Uterus (tissue), 4 donors: ENCODE measurements around the gene CALML6. TPM values are rescaled to one million over a fixed set of nuclear protein-coding genes. Genes with fewer than 3 reads are reported as not detected.

Source experiments
- DNase-seq, 2 donors: peaks; one replicate each; pipeline ENCODE4 v3.0.0-alpha.2; 2019 to 2020
- H3K27ac ChIP-seq, 2 donors: fragments of 200-600 bp; sonication (generic); 1 replicate in 1 of 2; 2 replicates in 1 of 2; pipeline ENCODE4 v1.5.1; 2016 to 2018
- H3K27me3 ChIP-seq, 2 donors: fragments of 200-600 bp; sonication (generic); one replicate each; pipeline ENCODE4 v1.5.1; 2018 to 2019; ENCODE audit warnings: control low read depth in 1 of 2
- H3K36me3 ChIP-seq, 2 donors: fragments of 200-600 bp; sonication (generic); one replicate each; pipeline ENCODE4 v1.5.1; 2019; ENCODE audit warnings: control low read depth in 1 of 2
- H3K4me1 ChIP-seq, 2 donors: fragments of 200-600 bp; sonication (generic); one replicate each; pipeline ENCODE4 v1.5.1; 2018 to 2019; ENCODE audit warnings: control low read depth in 1 of 2
- H3K4me3 ChIP-seq, 2 donors: fragments of 200-600 bp; sonication (generic); 1 replicate in 1 of 2; 2 replicates in 1 of 2; pipeline ENCODE4 v1.5.1; 2018 to 2019; ENCODE audit warnings: mild to moderate bottlenecking in 1 of 2
- H3K9me3 ChIP-seq, 2 donors: fragments of 200-600 bp; sonication (generic); one replicate each; pipeline ENCODE4 v1.5.1; 2019; ENCODE audit warnings: control low read depth in 1 of 2
- CTCF ChIP-seq, 4 experiments: fragments of 200-600 bp in 2 of 4; fragments of 450-650 bp in 2 of 4; sonication (generic) in 2 of 4; IDR thresholded peaks; one replicate each; pipeline ENCODE4 v1.5.1; 2016 to 2019; ENCODE audit warnings: antibody characterized with exemption in 4 of 4, mild to moderate bottlenecking in 2 of 4, moderate library complexity in 1 of 4
- POLR2A ChIP-seq, 2 donors: fragments of 450-650 bp; IDR thresholded peaks; one replicate each; pipeline ENCODE4 v1.6.1; 2016; ENCODE audit warnings: antibody characterized with exemption in 2 of 2, mild to moderate bottlenecking in 1 of 2, moderate library complexity in 1 of 2
- intact Hi-C: fragments of 100-400 bp; cut with DNase I; formaldehyde crosslinking; loops from one replicate; pipeline ENCODE4 v1.15.1; 2023; ENCODE audit warnings: low total_unique reads
- total RNA-seq, 4 donors: library from RNA; depleted of rRNA in 3 of 4; stranded (reverse); fragments of >200 nt in 3 of 4; gene quantifications; one replicate each; pipeline versions ENCODE4 v1.1.0 to v1.2.4, GENCODE V29; 2014 to 2023
- donor health status: DM: yes; HTN: yes; CAD: no.

The CALML6 gene
- total RNA-seq, 4 donors from 2014 or later: 0.58 TPM; not detected in 3

- no peak for DNase-seq
- no peak overlapping the region for H3K27ac ChIP-seq
- H3K36me3 ChIP-seq: no peaks in the 10 kb centered on the region
- intact Hi-C loops: loop anchor here (5.0 kb wide), 1 partner anchor 105 kb away; no protein-coding TSS in a partner anchor
- TF ChIP-seq POLR2A (IDR thresholded peaks at IDR 0.05): no peak
- no peak for TF ChIP-seq CTCF (IDR thresholded peaks at IDR 0.05)
- H3K4me3 ChIP-seq: no peak overlapping the region
- H3K4me1 ChIP-seq: no peaks in the 10 kb centered on the region
- no peaks in the 10 kb centered on the region for H3K9me3 ChIP-seq
- H3K27me3 ChIP-seq: no peaks in the 10 kb centered on the region
These were observed 27.1 kb downstream of the CALML6 start for GRCh38 chr1:1941868-1942752.

GRCh38 chr1:1942753-1943656 lies 27.9 kb downstream of the CALML6 start:
- no peaks in the 10 kb centered on the region for H3K36me3 ChIP-seq
- no peak overlapping the region for H3K4me3 ChIP-seq
- no peaks in the 10 kb centered on the region for H3K9me3 ChIP-seq
- TF ChIP-seq CTCF (IDR thresholded peaks at IDR 0.05) (no peak), POLR2A (IDR thresholded peaks at IDR 0.05) (no peak)
- DNase-seq: no peak
- intact Hi-C loops: loop anchor here (5.0 kb wide), 1 partner anchor 104 kb away; no protein-coding TSS in a partner anchor
- no peaks in the 10 kb centered on the region for H3K27me3 ChIP-seq
- no peaks in the 10 kb centered on the region for H3K4me1 ChIP-seq
- H3K27ac ChIP-seq: no peak overlapping the region

- TF ChIP-seq CTCF (IDR thresholded peaks at IDR 0.05) (peak; percentile 71 to 87 (median 81)), POLR2A (IDR thresholded peaks at IDR 0.05) (no peak)
- H3K27me3 ChIP-seq: no peaks in the 10 kb centered on the region
- no peak overlapping the region for H3K27ac ChIP-seq
- no peaks in the 10 kb centered on the region for H3K9me3 ChIP-seq
- peak in 1 of 2 donors; percentile 46 for DNase-seq
- no peaks in the 10 kb centered on the region for H3K36me3 ChIP-seq
- H3K4me3 ChIP-seq: no peak overlapping the region
- intact Hi-C loops: loop anchor here (5.0 kb wide), 1 partner anchor 103 kb away; no protein-coding TSS in a partner anchor
- no peaks in the 10 kb centered on the region for H3K4me1 ChIP-seq
These were observed 28.9 kb downstream of the CALML6 start for GRCh38 chr1:1943834-1944570.

- no peaks in the 10 kb centered on the region for H3K4me1 ChIP-seq
- TF ChIP-seq CTCF (IDR thresholded peaks at IDR 0.05) (no peak), POLR2A (IDR thresholded peaks at IDR 0.05) (no peak)
- no peak overlapping the region for H3K4me3 ChIP-seq
- H3K27me3 ChIP-seq: no peaks in the 10 kb centered on the region
- intact Hi-C loops: no loop called here
- no peak overlapping the region for H3K27ac ChIP-seq
- no peaks in the 10 kb centered on the region for H3K36me3 ChIP-seq
- no peaks in the 10 kb centered on the region for H3K9me3 ChIP-seq
- no peak for DNase-seq
These were observed 30.8 kb downstream of the CALML6 start for GRCh38 chr1:1945782-1946393.
